AG04450 (cell line): ENCODE results near the gene FSTL5. TPM values are rescaled to one million over a fixed set of nuclear protein-coding genes. Genes with fewer than 3 reads are reported as not detected.

Experiments
- CTCF ChIA-PET: fragments of 300-600, 350-600 bp; formaldehyde crosslinking; extraction: SDS; loops from one replicate; lab custom pipeline; 2022; ENCODE audit warnings: antibody characterized with exemption, inconsistent platforms; lab: Charles Lee
- POLR2A ChIA-PET: fragments of 350-600 bp; formaldehyde crosslinking; extraction: SDS; loops from one replicate; lab custom pipeline; 2021; ENCODE audit warnings: antibody characterized with exemption, inconsistent platforms; lab: Yijun Ruan, JAX
- DNase-seq: peaks from one replicate; pipeline ENCODE4 v3.0.0-alpha.2; 2011; ENCODE audit warnings: low read depth, low spot score
- H3K27ac ChIP-seq: one replicate; pipeline ENCODE4 v1.5.1; 2012; ENCODE audit warnings: low read depth, low read length, control low read depth
- H3K27me3 ChIP-seq: one replicate; pipeline ENCODE4 v1.6.0; 2012; ENCODE audit warnings: low read length; ENCODE audit not compliant: control insufficient read depth, insufficient read depth
- H3K4me3 ChIP-seq: 2 replicates; pipeline ENCODE4 v1.5.1; 2011; ENCODE audit warnings: mild to moderate bottlenecking, low read depth, low read length, control low read depth
- H3K9me3 ChIP-seq: 2 replicates; pipeline ENCODE4 v1.5.1; 2012; ENCODE audit warnings: low read length; ENCODE audit not compliant: control insufficient read depth, insufficient read depth
- CTCF ChIP-seq: IDR thresholded peaks from 2 replicates; pipeline ENCODE4 v1.5.1; 2011; ENCODE audit warnings: low read depth, low read length, control low read depth, inconsistent platforms
- polyA plus RNA-seq: library from polyadenylated mRNA; depleted of rRNA; stranded (reverse); fragments of >200 nt; gene quantifications from 2 replicates; pipeline ENCODE4 v1.2.3, GENCODE V29; 2011

FSTL5 gene
- polyA plus RNA-seq, 1 experiment, result not detected

GRCh38 chr4:161937596-161937995, 226.2 kb downstream of the FSTL5 start:
- no peak overlapping the region for H3K4me3 ChIP-seq
- no peak for TF ChIP-seq CTCF
- DNase-seq, result no peak
- H3K27me3 ChIP-seq, result no peaks in the 10 kb centered on the region
- ChIA-PET POLR2A (no interaction called here), CTCF (no interaction called here)
- H3K9me3 ChIP-seq, result no peaks in the 10 kb centered on the region; the same call in 1 of the 2 replicates
- H3K27ac ChIP-seq, result no peak overlapping the region

DNA sequence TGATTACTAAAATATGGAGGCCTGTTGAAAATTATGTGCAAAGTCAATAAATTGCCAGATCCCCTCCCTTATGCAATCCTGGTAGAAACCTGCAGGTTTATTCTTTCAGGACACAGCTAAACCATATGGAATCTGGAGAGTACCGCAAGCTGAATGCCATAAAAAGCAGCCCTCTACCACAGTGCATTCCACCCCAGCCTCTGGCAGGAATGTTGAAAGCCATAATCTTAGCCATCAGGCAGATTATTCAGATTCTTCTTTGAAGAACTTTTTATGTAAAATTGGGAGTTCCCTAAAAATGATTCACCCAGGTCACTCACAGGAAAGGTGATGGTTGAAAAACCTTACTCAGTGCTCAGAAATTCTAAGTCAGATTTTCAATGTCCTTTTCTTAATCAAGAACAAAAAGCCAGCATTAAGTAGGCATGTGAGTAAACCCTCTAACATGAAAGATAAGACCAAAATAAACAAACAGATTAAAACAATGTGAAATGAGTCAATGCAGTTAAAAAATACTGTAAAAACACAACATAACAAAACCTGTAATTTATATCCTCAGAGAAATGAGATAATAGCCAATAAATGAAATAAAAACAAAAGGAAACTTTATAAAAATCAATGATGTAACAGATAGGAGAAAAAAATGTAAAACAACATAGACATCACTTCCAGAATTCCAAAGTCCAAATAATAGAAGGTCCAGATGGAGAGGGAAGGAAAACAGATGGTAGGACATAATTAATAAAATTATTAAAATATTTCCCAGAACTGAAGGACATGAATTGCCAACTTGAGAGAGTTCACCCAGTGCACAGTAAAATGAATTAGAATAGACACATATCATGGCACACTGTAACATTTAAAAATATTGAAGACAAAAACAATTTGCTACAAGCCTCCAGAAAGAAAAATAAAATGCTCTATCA, 226.9 kb downstream of the FSTL5 start:
- no peak overlapping the region for H3K4me3 ChIP-seq
- POLR2A ChIA-PET, result no interaction called here
- no peak overlapping the region for H3K27ac ChIP-seq
- DNase-seq, result no peak
- CTCF ChIA-PET, result no interaction called here
- no peaks in the 10 kb centered on the region; the same call in 1 of the 2 replicates for H3K9me3 ChIP-seq
- no peak for TF ChIP-seq CTCF
- no peaks in the 10 kb centered on the region for H3K27me3 ChIP-seq

DNA sequence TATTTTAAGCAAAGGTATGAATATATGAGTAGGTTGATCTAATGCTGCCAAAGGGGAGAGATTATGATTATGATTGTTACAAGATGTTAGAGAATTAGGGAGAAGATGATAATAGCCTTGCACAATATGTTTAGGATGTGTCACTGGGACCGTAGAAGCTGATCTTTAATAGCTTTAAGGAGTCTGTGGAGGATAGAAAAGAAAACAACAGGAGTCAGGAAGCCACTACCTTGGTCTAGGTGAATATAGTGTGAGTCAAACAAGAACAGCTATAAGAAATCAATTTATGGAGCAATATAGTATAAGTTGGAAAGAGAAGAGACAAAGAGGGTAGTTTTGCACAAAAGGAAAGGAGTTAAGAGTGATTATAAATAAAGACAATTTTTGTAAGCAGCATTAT, 232.7 kb downstream of the FSTL5 start:
- no peak for TF ChIP-seq CTCF
- ChIA-PET CTCF (no interaction called here), POLR2A (no interaction called here)
- DNase-seq, result no peak
- Histone ChIP-seq H3K27me3 (no peaks in the 10 kb centered on the region), H3K9me3 (no peaks in the 10 kb centered on the region; the same call in 1 of the 2 replicates), H3K27ac (no peak overlapping the region), H3K4me3 (no peak overlapping the region)

DNA sequence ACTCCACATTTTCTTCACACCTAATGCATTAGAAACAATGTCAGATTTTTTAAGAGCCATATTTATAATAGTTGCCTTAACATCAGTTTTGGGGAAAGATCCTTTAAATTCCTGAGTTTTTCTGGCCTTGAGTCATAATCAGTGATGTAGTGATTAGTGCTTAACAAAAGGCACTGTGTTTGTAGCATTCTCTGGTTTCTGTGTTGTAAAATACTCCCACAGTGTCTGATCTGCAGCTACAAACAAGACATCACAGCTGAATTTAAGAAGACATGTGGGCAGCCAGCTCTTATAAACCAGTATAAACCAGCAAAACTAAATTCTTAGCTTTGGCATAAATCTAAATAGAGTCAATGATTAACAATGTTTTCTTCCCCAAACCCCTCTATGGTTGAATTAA, 233.8 kb downstream of the FSTL5 start:
- Histone ChIP-seq H3K27me3 (no peaks in the 10 kb centered on the region), H3K27ac (no peak overlapping the region), H3K9me3 (no peaks in the 10 kb centered on the region; the same call in 1 of the 2 replicates), H3K4me3 (no peak overlapping the region)
- no peak for TF ChIP-seq CTCF
- ChIA-PET POLR2A (no interaction called here), CTCF (no interaction called here)
- DNase-seq, result no peak
